Measurements from ENCODE around the gene EEF2KMT. TPM values are rescaled to one million over a fixed set of nuclear protein-coding genes. Genes with fewer than 3 reads are reported as not detected.
A peak's percentile ranks its signal among the peaks of the same experiment; 100 is the strongest.
"Not testable (repeated sequence)": the region's sequence is repeated elsewhere in the genome, so short reads cannot be mapped to it uniquely, and the experiment has no call there.

The EEF2KMT gene
- total and polyA plus RNA-seq, 2 of the 13 experiments (the other 11 are each of a cell fraction or from before 2014, with no cell fraction given) = 10.7 to 26.9 TPM

DNA sequence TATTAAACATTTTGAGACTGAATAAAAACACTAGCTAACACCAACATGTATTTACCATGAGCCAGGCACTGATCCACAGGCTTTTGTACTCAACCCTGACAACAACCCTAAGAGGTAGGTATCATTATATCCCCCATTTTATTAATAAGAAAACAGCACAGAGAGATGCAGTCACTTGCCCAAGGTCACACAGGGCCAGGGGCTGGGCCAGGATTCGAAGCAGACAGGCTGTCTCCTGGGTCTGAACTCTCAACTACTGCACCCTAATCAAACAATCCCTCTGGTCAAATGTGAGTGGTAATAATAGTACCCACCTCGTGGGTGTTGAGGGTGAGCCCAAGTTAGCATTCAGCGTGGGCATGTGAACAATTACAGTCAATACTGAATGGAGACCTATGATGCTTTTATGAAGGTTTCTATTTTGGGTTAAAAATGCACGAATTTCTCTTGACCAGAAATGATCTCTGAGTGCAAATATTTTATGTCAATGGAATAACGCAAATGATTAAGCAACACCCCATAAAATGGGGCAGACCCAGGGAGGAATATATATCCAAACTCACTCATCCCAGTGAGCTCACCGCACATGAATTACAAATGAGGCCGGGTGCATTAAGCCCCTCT lies 1.0 kb downstream of the EEF2KMT start:
- intact Hi-C loops (cut with micrococcal nuclease; ENCODE audit: unreplicated experiment) = loop anchor here (2.0 to 5.0 kb wide), 2 partner anchors 62 to 139 kb away; partner anchors contain the start of gene SEC14L5
- Histone ChIP-seq H3K4me3 (replicated peaks in 1 of 3; ENCODE audit: insufficient read depth in 1 of 3, low read depth in 2 of 3, low read length in 3 of 3) (peak overlapping the region; percentile 56 to 82 (median 76)), H3K27ac (ENCODE audit: extremely low read length, insufficient read depth, low read length) (peak overlapping the region; percentile 65), H3K4me2 (ENCODE audit: low read depth, low read length) (peak overlapping the region; percentile 84), H3K9ac (ENCODE audit: insufficient read depth, low read depth, low read length) (peak overlapping the region; percentile 85), H3K4me1 (ENCODE audit: insufficient read depth, low read length) (peaks cover 35% of the 10 kb centered on the region)
- POLR2A ChIA-PET = interaction anchor here (1.0 to 2.0 kb wide), 2 partner anchors 138 to 148 kb away, joined by 3 to 21 read pairs; partner anchors contain the start of gene SEC14L5
- H3K79me2 ChIP-seq (ENCODE audit: insufficient read depth, low read length); H3K9me3 ChIP-seq (ENCODE audit: low read length); in situ Hi-C loops (cut with HindIII; ENCODE audit: extremely low pct_ligation_motif_present, low pct_unique_long_range_greater_than_20kb); FAIRE-seq; H3K27me3 ChIP-seq (ENCODE audit: control insufficient read depth in 1 of 2, insufficient read depth in 2 of 2, low read length in 2 of 2); BruUV-seq (replicated peaks); H2AFZ ChIP-seq (ENCODE audit: low read length); H3K36me3 ChIP-seq (replicated peaks in 1 of 2; ENCODE audit: control insufficient read depth in 1 of 2, insufficient read depth in 2 of 2, low read length in 2 of 2); CTCF ChIA-PET (ENCODE audit: low intra/inter-chr PET ratio, low total read pairs); ATAC-seq; DNase-seq (ENCODE audit: low spot score); H4K20me1 ChIP-seq (ENCODE audit: insufficient read depth, low read length): not testable (repeated sequence)
- WGBS (ENCODE audit: low lambda C conversion rate) = 15% methylated on average over 7 of the region's 7 CpGs
- TF ChIP-seq POLR2A (IDR thresholded peaks at IDR 0.05; ENCODE audit: insufficient read depth in 1 of 2, low read depth in 2 of 2, low read length in 2 of 2) (0 out of 4 replicates have a peak, but pooled peaks of 1 of the 2 experiments have one; percentile 45), KDM1A (CRISPR knock-in tag; IDR thresholded peaks at IDR 0.05) (0 out of 2 replicates have a peak, but pooled peaks have one; percentile 34), ZNF816 (CRISPR knock-in tag; IDR thresholded peaks at IDR 0.05; ENCODE audit: borderline replicate concordance) (peak; percentile 11; the same call in 1 of the 2 replicates), ZNF768 (CRISPR knock-in tag; IDR thresholded peaks at IDR 0.05) (peak; percentile 85)
- TF ChIP-seq, protein P1, sequence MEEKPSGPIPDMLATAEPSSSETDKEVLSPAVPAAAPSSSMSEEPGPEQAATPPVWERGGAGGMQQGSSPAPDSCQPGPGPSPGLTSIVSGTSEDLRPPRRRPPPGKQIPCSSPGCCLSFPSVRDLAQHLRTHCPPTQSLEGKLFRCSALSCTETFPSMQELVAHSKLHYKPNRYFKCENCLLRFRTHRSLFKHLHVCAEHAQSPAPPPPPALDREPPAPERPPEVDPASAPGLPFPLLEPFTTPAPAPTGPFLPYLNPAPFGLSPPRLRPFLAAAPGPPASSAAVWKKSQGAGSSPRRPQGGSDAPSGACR (CRISPR knock-in tag; IDR thresholded peaks at IDR 0.05) = 0 out of 2 replicates have a peak, but pooled peaks have one; percentile 11

DNA sequence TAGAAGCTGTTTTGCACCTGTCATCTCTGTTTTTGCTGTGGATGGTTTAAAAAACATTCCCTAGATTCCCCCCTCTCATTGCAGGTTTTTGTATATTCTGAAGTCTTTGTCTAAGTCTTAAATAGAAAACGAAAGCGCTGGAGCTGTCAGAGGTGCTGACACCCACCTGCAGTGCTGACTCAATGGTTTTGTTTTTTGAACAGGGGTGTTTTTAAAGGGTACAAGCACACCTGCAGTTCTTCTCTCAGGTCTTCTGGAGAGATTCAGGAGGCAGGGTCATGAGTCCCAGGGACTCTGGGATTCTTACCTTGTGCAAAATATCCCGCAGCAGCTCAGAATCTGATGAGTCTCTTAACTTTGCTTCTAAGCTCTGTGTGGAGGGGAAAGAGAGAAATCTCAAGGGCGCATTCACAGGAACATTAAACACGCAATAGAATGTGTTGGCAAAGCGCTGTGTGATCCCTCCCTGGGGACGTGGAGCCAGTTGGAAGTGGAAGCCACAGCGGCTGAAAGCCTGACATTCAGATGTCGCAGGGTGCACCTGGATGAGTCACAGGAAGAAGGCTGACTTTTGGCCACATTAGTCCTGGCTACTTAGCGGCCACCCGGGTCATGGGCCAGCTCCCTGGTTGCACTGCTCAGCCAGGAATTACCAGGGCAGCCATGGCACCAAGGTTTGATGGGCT lies 2.3 kb downstream of the EEF2KMT start:
- 87% methylated on average over 9 of the region's 11 CpGs for WGBS (ENCODE audit: low lambda C conversion rate)
- H3K27ac ChIP-seq (ENCODE audit: extremely low read length, insufficient read depth, low read length); BruUV-seq (replicated peaks); ATAC-seq; H4K20me1 ChIP-seq (ENCODE audit: insufficient read depth, low read length); in situ Hi-C loops (cut with HindIII; ENCODE audit: extremely low pct_ligation_motif_present, low pct_unique_long_range_greater_than_20kb); H3K4me2 ChIP-seq (ENCODE audit: low read depth, low read length); H3K27me3 ChIP-seq (ENCODE audit: control insufficient read depth in 1 of 2, insufficient read depth in 2 of 2, low read length in 2 of 2); CTCF ChIA-PET (ENCODE audit: low intra/inter-chr PET ratio, low total read pairs); H3K9ac ChIP-seq (ENCODE audit: insufficient read depth, low read depth, low read length); FAIRE-seq; POLR2A ChIA-PET; H3K36me3 ChIP-seq (replicated peaks in 1 of 2; ENCODE audit: control insufficient read depth in 1 of 2, insufficient read depth in 2 of 2, low read length in 2 of 2); H3K4me3 ChIP-seq (replicated peaks in 1 of 3; ENCODE audit: insufficient read depth in 1 of 3, low read depth in 2 of 3, low read length in 3 of 3); H2AFZ ChIP-seq (ENCODE audit: low read length); H3K9me3 ChIP-seq (ENCODE audit: low read length); DNase-seq (ENCODE audit: low spot score); H3K79me2 ChIP-seq (ENCODE audit: insufficient read depth, low read length): not testable (repeated sequence)
- intact Hi-C loops (cut with micrococcal nuclease; ENCODE audit: unreplicated experiment) = loop anchor here (5.0 kb wide), 1 partner anchor 138 kb away; the partner anchor contains the start of gene SEC14L5
- H3K4me1 ChIP-seq (ENCODE audit: insufficient read depth, low read length) = peaks cover 34% of the 10 kb centered on the region
- TF ChIP-seq, protein P2, sequence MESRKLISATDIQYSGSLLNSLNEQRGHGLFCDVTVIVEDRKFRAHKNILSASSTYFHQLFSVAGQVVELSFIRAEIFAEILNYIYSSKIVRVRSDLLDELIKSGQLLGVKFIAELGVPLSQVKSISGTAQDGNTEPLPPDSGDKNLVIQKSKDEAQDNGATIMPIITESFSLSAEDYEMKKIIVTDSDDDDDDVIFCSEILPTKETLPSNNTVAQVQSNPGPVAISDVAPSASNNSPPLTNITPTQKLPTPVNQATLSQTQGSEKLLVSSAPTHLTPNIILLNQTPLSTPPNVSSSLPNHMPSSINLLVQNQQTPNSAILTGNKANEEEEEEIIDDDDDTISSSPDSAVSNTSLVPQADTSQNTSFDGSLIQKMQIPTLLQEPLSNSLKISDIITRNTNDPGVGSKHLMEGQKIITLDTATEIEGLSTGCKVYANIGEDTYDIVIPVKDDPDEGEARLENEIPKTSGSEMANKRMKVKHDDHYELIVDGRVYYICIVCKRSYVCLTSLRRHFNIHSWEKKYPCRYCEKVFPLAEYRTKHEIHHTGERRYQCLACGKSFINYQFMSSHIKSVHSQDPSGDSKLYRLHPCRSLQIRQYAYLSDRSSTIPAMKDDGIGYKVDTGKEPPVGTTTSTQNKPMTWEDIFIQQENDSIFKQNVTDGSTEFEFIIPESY (CRISPR knock-in tag; IDR thresholded peaks at IDR 0.05) = peak; percentile 92
- TF ChIP-seq MAFF (IDR thresholded peaks at IDR 0.05; ENCODE audit: low read depth, low read length) = 0 out of 2 replicates have a peak, but pooled peaks have one; percentile 4
- 0 out of 4 replicates have a peak, but pooled peaks of 1 of the 2 experiments have one; percentile 15 for TF ChIP-seq MAFK (conservative IDR thresholded peaks at IDR 0.05 in 1 of 2, IDR thresholded peaks at IDR 0.05 in 1 of 2; ENCODE audit: low read length in 2 of 2)
- TF ChIP-seq FOSL2 (CRISPR knock-in tag; IDR thresholded peaks at IDR 0.05) = peak; percentile 76
